ENCODE data around the gene INPP4A. TPM values are rescaled to one million over a fixed set of nuclear protein-coding genes. Genes with fewer than 3 reads are reported as not detected.

INPP4A gene
- total RNA-seq, 2 donors from 2014 or later: 12.7 to 18.2 TPM

DNA sequence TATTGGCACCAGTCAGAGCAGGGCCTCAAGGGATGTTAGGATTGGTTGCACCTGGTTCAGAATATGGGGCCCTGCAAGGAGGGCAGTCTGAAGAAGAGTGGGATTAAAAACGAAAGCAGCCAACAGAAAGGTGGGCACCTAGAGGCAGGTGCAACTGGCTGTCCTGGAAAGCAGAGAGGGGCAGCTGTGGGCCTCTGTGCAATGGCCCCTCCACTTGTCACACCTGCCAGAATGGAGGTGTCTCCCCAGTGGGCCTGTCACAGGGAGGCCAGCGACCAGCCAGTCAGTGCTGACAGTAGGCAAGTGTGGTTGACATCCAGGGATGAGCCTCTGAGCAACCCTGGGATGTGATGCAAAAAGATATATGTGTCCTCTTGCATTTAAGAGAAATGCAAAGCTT lies 37.7 kb downstream of the INPP4A start:
- Histone ChIP-seq H3K9me3 (no peaks in the 10 kb centered on the region), H3K27me3 (no peaks in the 10 kb centered on the region), H3K4me3 (no peak overlapping the region), H3K36me3 (no peaks in the 10 kb centered on the region), H3K4me1 (peaks cover 3 to 57% of the 10 kb centered on the region in 2 donors), H3K27ac (no peak overlapping the region)
- DNase-seq (ENCODE audit: low spot score): no peak
- TF ChIP-seq, protein P1, sequence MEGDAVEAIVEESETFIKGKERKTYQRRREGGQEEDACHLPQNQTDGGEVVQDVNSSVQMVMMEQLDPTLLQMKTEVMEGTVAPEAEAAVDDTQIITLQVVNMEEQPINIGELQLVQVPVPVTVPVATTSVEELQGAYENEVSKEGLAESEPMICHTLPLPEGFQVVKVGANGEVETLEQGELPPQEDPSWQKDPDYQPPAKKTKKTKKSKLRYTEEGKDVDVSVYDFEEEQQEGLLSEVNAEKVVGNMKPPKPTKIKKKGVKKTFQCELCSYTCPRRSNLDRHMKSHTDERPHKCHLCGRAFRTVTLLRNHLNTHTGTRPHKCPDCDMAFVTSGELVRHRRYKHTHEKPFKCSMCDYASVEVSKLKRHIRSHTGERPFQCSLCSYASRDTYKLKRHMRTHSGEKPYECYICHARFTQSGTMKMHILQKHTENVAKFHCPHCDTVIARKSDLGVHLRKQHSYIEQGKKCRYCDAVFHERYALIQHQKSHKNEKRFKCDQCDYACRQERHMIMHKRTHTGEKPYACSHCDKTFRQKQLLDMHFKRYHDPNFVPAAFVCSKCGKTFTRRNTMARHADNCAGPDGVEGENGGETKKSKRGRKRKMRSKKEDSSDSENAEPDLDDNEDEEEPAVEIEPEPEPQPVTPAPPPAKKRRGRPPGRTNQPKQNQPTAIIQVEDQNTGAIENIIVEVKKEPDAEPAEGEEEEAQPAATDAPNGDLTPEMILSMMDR (IDR thresholded peaks at IDR 0.05): no peak

DNA sequence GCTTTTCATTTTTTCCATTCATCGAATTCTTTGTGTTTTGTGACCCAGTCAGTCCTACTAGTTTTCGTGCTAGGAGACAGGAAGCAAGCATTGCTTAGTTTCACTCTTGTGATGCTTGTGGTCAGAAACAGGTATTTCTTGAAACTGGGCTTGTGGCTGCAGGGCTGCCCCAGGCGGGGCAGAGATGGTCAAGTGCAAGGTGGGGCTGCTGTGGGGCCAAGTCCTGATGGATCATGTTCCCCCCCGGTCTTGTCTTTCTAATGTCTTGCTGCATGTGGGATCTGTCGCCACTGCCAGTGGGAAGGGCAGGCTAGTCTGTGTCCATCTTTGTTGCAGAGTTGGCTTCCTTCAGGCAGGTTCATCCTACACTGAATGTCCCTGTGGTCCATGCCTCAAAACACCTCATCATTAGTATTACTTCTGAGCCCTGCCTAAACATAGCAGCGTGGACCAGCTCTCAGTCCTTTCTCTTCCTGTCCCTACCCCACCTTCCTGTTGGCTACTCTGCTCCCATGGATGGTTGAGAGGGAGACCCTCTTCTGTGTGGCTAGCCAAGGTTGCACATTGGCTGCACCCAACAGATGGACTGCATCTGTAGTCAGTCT lies 38.7 kb downstream of the INPP4A start:
- no peaks in the 10 kb centered on the region for H3K36me3 ChIP-seq
- H3K27ac ChIP-seq: no peak overlapping the region
- DNase-seq (ENCODE audit: low spot score): no peak
- TF ChIP-seq, protein P1 (IDR thresholded peaks at IDR 0.05): no peak
- no peaks in the 10 kb centered on the region for H3K27me3 ChIP-seq
- H3K9me3 ChIP-seq: no peaks in the 10 kb centered on the region
- peaks cover 3 to 52% of the 10 kb centered on the region in 2 donors for H3K4me1 ChIP-seq
- no peak overlapping the region for H3K4me3 ChIP-seq

DNA sequence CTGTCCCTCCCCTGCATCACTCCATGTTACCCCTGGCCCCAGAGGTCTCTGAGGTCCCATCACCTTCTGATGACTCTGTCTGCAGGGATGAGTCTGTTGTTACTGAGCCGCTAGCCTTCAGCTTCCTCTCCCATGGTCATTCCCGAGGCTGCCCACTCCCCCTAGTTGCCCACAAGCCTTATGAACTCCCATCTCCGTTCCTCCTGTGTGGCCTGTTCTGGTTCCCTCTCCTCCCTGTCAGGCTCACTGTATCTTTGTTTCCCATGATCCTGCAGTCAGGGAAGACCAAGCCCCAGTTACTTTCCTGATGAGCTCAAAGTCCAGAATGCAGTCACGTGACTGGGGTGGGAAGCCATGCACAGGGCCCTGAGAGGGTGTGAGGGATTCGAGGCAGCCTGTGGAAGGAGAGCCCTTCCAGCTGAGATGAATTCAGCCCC lies 39.5 kb downstream of the INPP4A start:
- TF ChIP-seq, protein P1 (IDR thresholded peaks at IDR 0.05): no peak
- Histone ChIP-seq H3K27ac (no peak overlapping the region), H3K9me3 (no peaks in the 10 kb centered on the region), H3K27me3 (no peaks in the 10 kb centered on the region), H3K4me3 (no peak overlapping the region), H3K4me1 (peaks cover 3 to 52% of the 10 kb centered on the region in 2 donors), H3K36me3 (no peaks in the 10 kb centered on the region)
- no peak for DNase-seq (ENCODE audit: low spot score)

DNA sequence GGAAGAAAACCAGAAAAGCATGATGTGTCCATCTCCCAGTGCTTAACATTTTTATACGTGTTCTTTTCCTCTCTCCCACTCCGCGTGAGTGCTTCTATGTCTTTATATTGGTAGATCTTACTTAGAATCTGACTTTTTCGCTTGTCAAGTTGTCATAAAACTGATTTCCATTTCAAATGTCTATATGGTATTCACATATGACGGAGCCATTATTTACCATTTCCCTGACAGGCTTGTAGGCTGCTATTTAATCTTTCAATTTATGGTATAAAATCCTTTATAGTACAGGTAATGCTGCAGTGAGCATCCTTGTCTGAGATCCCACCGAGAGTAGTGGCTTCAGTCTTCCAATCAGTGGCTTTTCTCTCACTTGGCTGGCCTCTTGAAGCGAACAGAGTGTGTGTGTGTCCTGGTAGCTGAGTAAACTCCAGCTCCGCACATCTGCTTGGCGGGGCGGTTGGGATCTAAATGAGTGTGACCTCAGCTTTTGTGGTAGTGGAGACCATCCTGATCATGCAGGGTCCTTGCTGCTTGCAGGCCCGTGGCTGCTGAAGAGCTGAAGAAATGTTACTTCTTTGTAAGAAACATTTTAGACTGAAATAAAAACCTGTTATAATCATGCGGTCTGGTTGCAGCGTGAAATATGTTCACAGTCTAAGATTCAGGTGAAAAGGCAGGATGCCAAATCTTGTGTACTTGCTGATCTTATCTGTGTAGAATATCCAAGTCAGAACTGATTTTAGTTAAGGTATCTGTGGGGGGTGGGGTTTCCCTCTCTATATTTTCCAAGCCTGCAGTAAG lies 40.2 kb downstream of the INPP4A start:
- H3K36me3 ChIP-seq: no peaks in the 10 kb centered on the region
- peaks cover 3 to 46% of the 10 kb centered on the region in 2 donors for H3K4me1 ChIP-seq
- H3K27me3 ChIP-seq: no peaks in the 10 kb centered on the region
- H3K27ac ChIP-seq: no peak overlapping the region
- H3K4me3 ChIP-seq: no peak overlapping the region
- no peaks in the 10 kb centered on the region for H3K9me3 ChIP-seq
- TF ChIP-seq, protein P1 (IDR thresholded peaks at IDR 0.05): no peak
- no peak for DNase-seq (ENCODE audit: low spot score)

DNA sequence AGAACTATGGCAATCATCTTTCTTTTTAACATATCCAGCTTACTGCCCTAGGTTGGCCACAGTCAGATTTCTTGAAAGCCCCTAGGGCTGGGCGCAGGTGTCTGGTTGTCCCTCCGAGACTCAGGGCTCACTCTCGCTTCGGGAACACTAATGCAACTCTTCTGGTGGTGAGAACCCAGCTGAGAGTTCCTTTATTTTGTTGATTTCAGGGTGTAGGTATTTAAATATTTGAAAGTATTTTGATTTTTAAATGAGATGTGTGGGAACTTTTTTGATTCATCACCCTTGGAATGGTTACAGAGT lies 40.7 kb downstream of the INPP4A start:
- H3K27ac ChIP-seq: no peak overlapping the region
- H3K4me1 ChIP-seq: peaks cover 0 to 45% of the 10 kb centered on the region in 2 donors
- DNase-seq (ENCODE audit: low spot score): no peak
- no peaks in the 10 kb centered on the region for H3K27me3 ChIP-seq
- H3K36me3 ChIP-seq: no peaks in the 10 kb centered on the region
- no peaks in the 10 kb centered on the region for H3K9me3 ChIP-seq
- H3K4me3 ChIP-seq: no peak overlapping the region
- TF ChIP-seq, protein P1 (IDR thresholded peaks at IDR 0.05): no peak

Data from right atrium auricular region (tissue), 2 donors.